Trophoblast cell (in vitro differentiated cells and primary cell): Measurements from ENCODE around the gene PAM16.
A peak's percentile ranks its signal among the peaks of the same experiment; 100 is the strongest.

Experiments
- DNase-seq, 2 donors: peaks; one replicate each; pipeline ENCODE4 v3.0.0-alpha.2; 2016
- H2AFZ ChIP-seq: 2 replicates; pipeline ENCODE4 v1.6.1; 2013; ENCODE audit warnings: low read length, moderate library complexity, mild to moderate bottlenecking; ENCODE audit not compliant: insufficient read depth, poor library complexity
- H2AK5ac ChIP-seq: 2 replicates; pipeline ENCODE4 v1.6.1; 2013; ENCODE audit warnings: mild to moderate bottlenecking, low read length
- H2BK120ac ChIP-seq: 2 replicates; pipeline ENCODE4 v1.6.1; 2013; ENCODE audit warnings: low read length, mild to moderate bottlenecking, moderate library complexity; ENCODE audit not compliant: insufficient read depth, poor library complexity
- H2BK12ac ChIP-seq: 2 replicates; pipeline ENCODE4 v1.6.1; 2013; ENCODE audit warnings: mild to moderate bottlenecking, low read length, moderate library complexity
- H2BK5ac ChIP-seq: 2 replicates; pipeline ENCODE4 v1.6.1; 2013; ENCODE audit warnings: low read length, low read depth, moderate library complexity, mild to moderate bottlenecking; ENCODE audit not compliant: poor library complexity
- H3K14ac ChIP-seq: 2 replicates; pipeline ENCODE4 v1.6.1; 2013; ENCODE audit warnings: mild to moderate bottlenecking, low read length
- H3K18ac ChIP-seq: 2 replicates; pipeline ENCODE4 v1.6.1; 2013; ENCODE audit warnings: mild to moderate bottlenecking, low read length
- H3K23ac ChIP-seq: 2 replicates; pipeline ENCODE4 v1.6.1; 2013; ENCODE audit warnings: low read length
- H3K27ac ChIP-seq: 2 replicates; pipeline ENCODE4 v1.5.1; 2013; ENCODE audit warnings: low read depth, mild to moderate bottlenecking, inconsistent platforms, low read length, moderate library complexity
- H3K27me3 ChIP-seq: 2 replicates; pipeline ENCODE4 v1.6.1; 2013; ENCODE audit warnings: inconsistent platforms, mild to moderate bottlenecking, low read length, moderate library complexity; ENCODE audit not compliant: insufficient read depth
- H3K36me3 ChIP-seq, 2 experiments: 1 replicate in 1 of 2; 2 replicates in 1 of 2; pipeline ENCODE4 v1.6.1; 2013; ENCODE audit warnings: low read length in 2 of 2, mild to moderate bottlenecking in 2 of 2, moderate library complexity in 1 of 2; ENCODE audit not compliant: insufficient read depth in 2 of 2, control insufficient read depth in 1 of 2
- H3K4ac ChIP-seq: 2 replicates; pipeline ENCODE4 v1.6.1; 2013; ENCODE audit warnings: low read depth, mild to moderate bottlenecking, low read length, moderate library complexity
- H3K4me1 ChIP-seq, 2 experiments: 1 replicate in 1 of 2; 2 replicates in 1 of 2; pipeline ENCODE4 v1.6.1; 2013; ENCODE audit warnings: low read length in 2 of 2, mild to moderate bottlenecking in 2 of 2, moderate library complexity in 1 of 2; ENCODE audit not compliant: insufficient read depth in 2 of 2, control insufficient read depth in 1 of 2
- H3K4me2 ChIP-seq: 2 replicates; pipeline ENCODE4 v1.6.1; 2013; ENCODE audit warnings: inconsistent platforms, mild to moderate bottlenecking, low read length, moderate library complexity
- H3K4me3 ChIP-seq: 2 replicates; pipeline ENCODE4 v1.5.1; 2013; ENCODE audit warnings: mild to moderate bottlenecking, low read depth, low read length, inconsistent platforms
- H3K79me1 ChIP-seq: one replicate; pipeline ENCODE4 v1.6.1; 2013; ENCODE audit warnings: low read length
- H3K79me2 ChIP-seq: 2 replicates; pipeline ENCODE4 v1.6.1; 2013; ENCODE audit warnings: low read length, mild to moderate bottlenecking; ENCODE audit not compliant: control insufficient read depth, insufficient read depth, poor library complexity
- H3K9ac ChIP-seq: 2 replicates; pipeline ENCODE4 v1.6.1; 2013; ENCODE audit warnings: mild to moderate bottlenecking, low read length
- H3K9me3 ChIP-seq: 2 replicates; pipeline ENCODE4 v1.6.1; 2013; ENCODE audit warnings: low read depth, mild to moderate bottlenecking, control low read depth, inconsistent platforms, low read length; ENCODE audit not compliant: insufficient read depth
- H4K12ac ChIP-seq: 2 replicates; pipeline ENCODE4 v1.6.1; 2013; ENCODE audit warnings: low read depth, mild to moderate bottlenecking, low read length, moderate library complexity
- H4K8ac ChIP-seq: 2 replicates; pipeline ENCODE4 v1.6.1; 2013; ENCODE audit warnings: low read depth, mild to moderate bottlenecking, low read length, moderate library complexity
- H4K91ac ChIP-seq: one replicate; pipeline ENCODE4 v1.6.1; 2013; ENCODE audit warnings: low read depth, mild to moderate bottlenecking, low read length, moderate library complexity
- WGBS: extraction: QIAGEN DNeasy Blood & Tissue Kit; methylation state at CpG from one replicate; pipeline ENCODE4 v1.1.7; 2013; ENCODE audit warnings: missing lambda C conversion rate; ENCODE audit not compliant: insufficient read length, insufficient coverage; ENCODE audit errors: extremely low coverage; 5-methylcytosine and 5-hydroxymethylcytosine counted together

The PAM16 gene

GRCh38 chr16:4309833-4310266 lies 41.3 kb downstream of the PAM16 start:
- Histone ChIP-seq H2BK120ac (no peak overlapping the region), H3K79me2 (peaks cover under 1% of the 10 kb centered on the region), H3K4me3 (no peak overlapping the region), H2AFZ (no peak overlapping the region), H4K91ac (peak overlapping the region; percentile 44), H3K9me3 (no peaks in the 10 kb centered on the region), H3K4ac (no peak overlapping the region), H3K27ac (no peak overlapping the region), H3K4me2 (no peak overlapping the region), H2AK5ac (no peak overlapping the region), H3K4me1 (peaks cover 13 to 15% of the 10 kb centered on the region in 2 experiments), H4K12ac (no peak overlapping the region), H3K27me3 (no peaks in the 10 kb centered on the region), H3K9ac (no peak overlapping the region), H3K36me3 (peaks cover 0 to 10% of the 10 kb centered on the region in 2 experiments), H2BK5ac (no peak overlapping the region), H3K14ac (no peak overlapping the region), H3K79me1 (peaks cover 11% of the 10 kb centered on the region), H4K8ac (no peak overlapping the region), H3K23ac (no peak overlapping the region), H2BK12ac (peak overlapping the region; percentile 7), H3K18ac (no peak overlapping the region)
- WGBS = no CpG with 5 or more reads among the region's 11 CpGs
- DNase-seq = peak; percentile 99

- Histone ChIP-seq H3K4me1 (peaks cover 11 to 18% of the 10 kb centered on the region in 2 experiments), H3K27ac (no peak overlapping the region), H2BK5ac (no peak overlapping the region), H3K36me3 (peaks cover 0 to 10% of the 10 kb centered on the region in 2 experiments), H3K4ac (no peak overlapping the region), H3K18ac (no peak overlapping the region), H4K91ac (no peak overlapping the region), H3K4me2 (no peak overlapping the region), H3K14ac (no peak overlapping the region), H2AK5ac (peak overlapping the region; percentile 18), H4K8ac (no peak overlapping the region), H3K4me3 (no peak overlapping the region), H3K27me3 (no peaks in the 10 kb centered on the region), H2BK12ac (no peak overlapping the region), H3K79me1 (peaks cover 9% of the 10 kb centered on the region), H3K23ac (no peak overlapping the region), H3K9me3 (no peaks in the 10 kb centered on the region), H4K12ac (no peak overlapping the region), H3K79me2 (no peaks in the 10 kb centered on the region), H3K9ac (no peak overlapping the region), H2AFZ (no peak overlapping the region), H2BK120ac (no peak overlapping the region)
- peak; percentile 67 to 81 for DNase-seq
- no CpG with 5 or more reads among the region's 14 CpGs for WGBS
These were observed 41.9 kb downstream of the PAM16 start for GRCh38 chr16:4309102-4309832.

GRCh38 chr16:4307215-4308037 lies 43.7 kb downstream of the PAM16 start:
- Histone ChIP-seq H2BK12ac (peak overlapping the region; percentile 1), H3K79me2 (no peaks in the 10 kb centered on the region), H3K4ac (peak overlapping the region; percentile 8), H3K14ac (peak overlapping the region; percentile 14), H2BK5ac (peak overlapping the region; percentile 57), H4K8ac (peak overlapping the region; percentile 72), H3K9me3 (no peaks in the 10 kb centered on the region), H4K91ac (peak overlapping the region; percentile 76), H3K36me3 (peaks cover 0 to 12% of the 10 kb centered on the region in 2 experiments), H3K18ac (peak overlapping the region; percentile 23), H3K27me3 (no peaks in the 10 kb centered on the region), H3K23ac (no peak overlapping the region), H2AFZ (peak overlapping the region; percentile 81), H3K4me1 (peaks cover 17 to 22% of the 10 kb centered on the region in 2 experiments), H2BK120ac (peak overlapping the region; percentile 20), H3K27ac (peak overlapping the region; percentile 51), H3K4me3 (peak overlapping the region; percentile 76), H3K4me2 (peak overlapping the region; percentile 56), H3K9ac (peak overlapping the region; percentile 47), H3K79me1 (peaks cover 9% of the 10 kb centered on the region), H4K12ac (peak overlapping the region; percentile 3), H2AK5ac (peak overlapping the region; percentile 24)
- peak; percentile 98 to 100 for DNase-seq
- no CpG with 5 or more reads among the region's 68 CpGs for WGBS

- DNase-seq = no peak
These were observed 44.5 kb downstream of the PAM16 start for GRCh38 chr16:4306470-4307214.

More at GRCh38 chr16:4306470-4307214, 44.5 kb downstream of the PAM16 start:
- H2AFZ ChIP-seq = peak overlapping the region; percentile 5
- H2AK5ac ChIP-seq = peak overlapping the region; percentile 61
- peaks cover 17 to 22% of the 10 kb centered on the region in 2 experiments for H3K4me1 ChIP-seq
- peak overlapping the region; percentile 51 for H3K27ac ChIP-seq
- peaks cover 9% of the 10 kb centered on the region for H3K79me1 ChIP-seq
- no peaks in the 10 kb centered on the region for H3K9me3 ChIP-seq
- peak overlapping the region; percentile 29 for H3K14ac ChIP-seq
- peak overlapping the region; percentile 9 for H2BK120ac ChIP-seq
- H3K4ac ChIP-seq = peak overlapping the region; percentile 47
- H3K27me3 ChIP-seq = no peaks in the 10 kb centered on the region
- H4K8ac ChIP-seq = peak overlapping the region; percentile 72
- no peaks in the 10 kb centered on the region for H3K79me2 ChIP-seq
- peak overlapping the region; percentile 14 for H2BK5ac ChIP-seq
- peak overlapping the region; percentile 49 for H3K4me2 ChIP-seq
- WGBS = no CpG with 5 or more reads among the region's 16 CpGs
- H4K91ac ChIP-seq = peak overlapping the region; percentile 76
- peaks cover 0 to 12% of the 10 kb centered on the region in 2 experiments for H3K36me3 ChIP-seq
- peak overlapping the region; percentile 1 for H4K12ac ChIP-seq
- H3K23ac ChIP-seq = no peak overlapping the region
- peak overlapping the region; percentile 0 for H2BK12ac ChIP-seq
- H3K4me3 ChIP-seq = no peak overlapping the region
- no peak overlapping the region for H3K9ac ChIP-seq
- peak overlapping the region; percentile 42 for H3K18ac ChIP-seq
